Measurements from ENCODE around the gene LRMDA.

The LRMDA gene

DNA sequence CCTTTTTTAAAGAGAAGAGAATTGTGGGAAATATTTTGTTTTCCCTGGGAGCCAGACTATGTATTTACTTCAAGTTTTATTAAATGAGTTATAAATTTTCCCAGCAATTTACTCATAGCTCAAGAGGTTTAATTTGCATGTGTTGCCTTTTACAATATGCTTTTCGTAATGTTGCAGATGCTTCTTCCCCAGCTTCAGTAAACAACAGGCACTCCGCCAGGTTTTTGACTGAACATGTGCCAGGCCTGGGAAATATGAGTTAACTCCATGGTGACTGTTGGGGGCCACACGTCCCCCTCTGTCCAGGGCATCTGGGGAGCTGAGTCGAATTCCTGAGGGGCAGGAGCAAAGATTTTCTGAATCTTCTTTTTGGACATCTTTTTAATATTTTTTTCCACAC, 545.7 kb downstream of the LRMDA start:
- no peak for DNase-seq

- no peak for DNase-seq
Measured at GRCh38 chr10:75978213-75978612, 546.8 kb downstream of the LRMDA start.

DNA sequence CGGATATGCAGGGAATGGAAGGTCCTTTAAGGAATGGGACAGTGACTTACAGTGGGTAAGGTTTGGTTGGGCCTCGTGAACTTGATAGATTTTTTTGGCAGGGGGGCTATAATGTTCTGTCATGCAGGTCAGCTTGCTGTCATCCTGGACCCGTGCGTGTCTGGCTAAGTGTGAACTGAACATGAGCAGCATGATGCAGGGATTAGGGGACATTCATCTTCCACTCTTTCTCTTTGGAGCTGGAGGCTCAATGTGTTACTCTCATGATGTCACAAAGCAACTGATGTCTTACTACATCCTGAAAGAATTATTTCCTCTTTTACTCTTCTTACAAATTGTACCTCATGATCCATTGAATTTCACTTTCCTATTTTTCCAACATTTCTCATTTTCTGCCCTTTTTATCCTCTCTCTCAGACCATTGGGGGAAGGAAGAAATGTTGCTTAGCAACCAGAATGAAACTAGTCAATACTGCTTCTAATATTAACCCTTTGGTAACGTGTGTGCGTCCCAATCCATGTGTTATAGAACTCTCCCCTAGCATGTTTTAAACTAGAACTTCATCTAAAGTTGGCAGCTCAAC, 549.1 kb downstream of the LRMDA start:
- DNase-seq: no peak

DNA sequence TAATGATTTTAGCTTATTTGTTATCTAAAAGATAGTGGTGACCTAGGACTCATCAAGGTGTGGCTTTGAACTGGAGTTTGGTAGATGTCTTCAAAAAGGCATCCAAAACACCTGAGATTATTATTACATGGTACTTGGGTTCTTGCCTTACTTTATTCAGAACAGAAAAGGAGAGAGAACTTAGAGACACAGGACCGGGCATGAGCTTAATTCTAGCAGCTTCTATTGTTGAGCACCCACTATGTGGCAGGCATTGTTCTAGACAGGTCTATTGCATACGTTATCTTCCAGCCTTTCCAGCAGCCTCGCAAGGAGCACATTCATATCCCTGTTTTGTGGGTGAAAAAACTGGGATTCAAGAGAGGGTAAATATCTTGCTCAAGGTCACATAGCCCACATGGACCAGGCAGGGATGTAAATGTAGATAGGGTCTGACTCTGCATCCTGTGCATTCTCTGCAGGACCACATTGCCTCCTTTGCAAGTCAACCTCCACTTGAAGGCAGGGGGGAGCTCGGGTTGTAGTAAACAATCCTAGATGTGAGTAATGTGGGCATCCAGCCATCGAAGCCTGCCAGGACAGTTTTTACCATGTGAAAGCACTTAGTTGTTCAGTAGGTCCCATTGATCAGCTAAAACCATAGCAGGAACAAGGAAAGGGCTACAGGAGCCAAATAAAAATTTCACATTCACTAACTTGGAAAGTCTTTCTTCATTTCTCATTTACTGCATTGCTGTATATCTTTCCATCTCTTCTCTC, 551.4 kb downstream of the LRMDA start:
- no peak for DNase-seq

DNA sequence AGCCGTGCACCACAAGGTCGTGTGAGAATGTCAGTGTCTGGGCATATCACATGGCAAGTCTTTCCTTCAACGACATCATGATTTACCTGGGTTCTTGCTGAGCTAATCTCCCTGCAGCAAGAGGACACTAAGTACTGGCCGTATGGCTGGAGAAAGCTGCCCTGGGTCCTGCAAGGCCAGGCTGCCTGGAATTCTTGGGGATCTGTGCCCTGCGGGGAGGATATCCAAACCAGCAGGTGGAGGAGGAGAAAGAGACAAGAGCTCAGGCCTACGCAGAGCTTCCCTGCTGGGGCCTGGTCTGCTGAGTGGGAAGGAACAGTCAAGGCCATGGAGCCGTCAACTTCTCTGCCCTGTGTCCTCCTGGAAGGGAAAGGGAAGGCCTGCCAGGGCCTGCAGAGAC, 552.6 kb downstream of the LRMDA start:
- no peak for DNase-seq

- DNase-seq: no peak
Measured at GRCh38 chr10:75987616-75988015, 556.2 kb downstream of the LRMDA start.

GRCh38 chr10:75994357-75995040, 563.1 kb downstream of the LRMDA start:
- no peak for DNase-seq

GRCh38 chr10:75995041-75995430, 563.6 kb downstream of the LRMDA start:
- DNase-seq: no peak

- no peak for DNase-seq
Measured at GRCh38 chr10:75995720-75996119, 564.3 kb downstream of the LRMDA start.

- DNase-seq: no peak
Measured at GRCh38 chr10:75999001-75999400, 567.6 kb downstream of the LRMDA start.

- no peak for DNase-seq
Measured at GRCh38 chr10:75999515-76000209, 568.2 kb downstream of the LRMDA start.

- DNase-seq: no peak
Measured at GRCh38 chr10:76000550-76000949, 569.1 kb downstream of the LRMDA start.

GRCh38 chr10:76001019-76001418, 569.6 kb downstream of the LRMDA start:
- no peak for DNase-seq

DNA sequence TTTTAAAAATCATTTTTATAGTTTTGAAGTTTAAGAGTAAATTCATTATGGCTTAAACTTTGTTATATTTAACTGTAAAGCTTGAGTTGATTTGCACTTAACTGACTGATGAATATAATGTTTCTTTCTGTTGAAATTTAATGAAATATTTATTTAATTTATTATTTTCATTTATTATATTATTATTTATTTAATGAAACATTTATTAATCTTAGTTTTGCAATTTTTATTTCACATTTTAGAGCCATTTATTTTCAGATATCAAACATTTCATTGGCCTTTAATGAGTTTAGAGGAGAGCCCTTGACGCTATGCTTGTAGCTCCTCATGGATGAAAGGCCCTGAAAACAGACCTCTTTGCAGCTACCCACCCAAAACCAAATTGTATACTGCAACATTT, 570.0 kb downstream of the LRMDA start:
- no peak for DNase-seq

GRCh38 chr10:76002262-76002854, 570.9 kb downstream of the LRMDA start:
- DNase-seq: no peak

- DNase-seq: no peak
Measured at GRCh38 chr10:76007667-76008181, 576.3 kb downstream of the LRMDA start.

- no peak for DNase-seq
Measured at GRCh38 chr10:76009531-76009930, 578.1 kb downstream of the LRMDA start.

DNA sequence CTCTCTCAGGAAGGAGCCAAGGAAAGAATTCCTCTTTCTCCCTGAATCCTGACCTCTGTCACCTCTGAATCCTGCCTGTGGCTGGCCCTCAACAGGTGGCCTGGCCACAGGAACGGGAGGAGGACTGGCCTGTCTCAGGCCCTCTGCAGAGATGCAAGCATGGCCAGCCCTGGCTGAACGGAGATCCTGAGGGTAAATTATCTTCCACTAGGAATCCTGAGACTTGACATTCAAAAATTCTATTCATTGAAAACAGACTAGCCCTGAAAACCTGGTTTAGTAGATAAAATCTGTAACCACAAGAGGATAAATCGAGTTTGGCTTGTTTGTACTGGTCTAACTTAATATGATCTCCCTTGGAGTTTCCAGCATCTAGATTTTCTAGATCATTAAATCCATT, 579.3 kb downstream of the LRMDA start:
- no peak for DNase-seq

- DNase-seq: no peak
Measured at GRCh38 chr10:76012716-76013327, 581.4 kb downstream of the LRMDA start.

DNA sequence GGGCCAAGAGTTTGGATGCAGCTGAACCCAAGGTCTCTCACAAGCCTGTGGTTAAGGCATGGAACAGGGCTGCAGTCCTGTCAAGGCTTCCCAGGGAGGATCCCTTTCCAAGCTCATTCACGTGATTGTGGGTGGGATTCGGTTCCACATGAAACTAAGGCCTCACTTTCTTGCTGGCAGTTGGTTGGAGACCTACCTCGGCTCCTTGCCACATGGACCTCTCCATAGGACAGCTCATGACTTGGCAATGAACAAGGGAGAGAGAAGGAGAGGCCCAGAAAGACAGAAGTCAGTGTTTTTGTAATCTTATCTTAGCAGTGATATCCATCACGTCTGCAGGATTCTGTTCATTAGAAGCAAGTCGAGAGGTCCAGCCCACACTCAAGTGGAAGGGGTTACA, 583.8 kb downstream of the LRMDA start:
- DNase-seq: no peak

GRCh38 chr10:76017026-76017732, 585.8 kb downstream of the LRMDA start:
- no peak for DNase-seq

Measured in DMS79 (cell line).